GM21737 (cell line): ENCODE results near the gene CELSR1.

Experiments used
- ATAC-seq: cut with Tn5 transposase; IDR thresholded peaks from one replicate; pipeline ENCODE4 v1.9.1; 2021; ENCODE audit warnings: mild to moderate bottlenecking, moderate library complexity; ENCODE audit not compliant: unreplicated experiment

The CELSR1 gene

GRCh38 chr22:46463435-46464227, 73.8 kb downstream of the CELSR1 start:
- ATAC-seq, result no peak

- ATAC-seq, result no peak
These were observed 74.6 kb downstream of the CELSR1 start for GRCh38 chr22:46462726-46463371.

GRCh38 chr22:46461566-46462180, 75.7 kb downstream of the CELSR1 start:
- no peak for ATAC-seq

GRCh38 chr22:46460857-46461256, 76.6 kb downstream of the CELSR1 start:
- ATAC-seq, result no peak

GRCh38 chr22:46459347-46460065, 77.9 kb downstream of the CELSR1 start:
- ATAC-seq, result no peak

- ATAC-seq, result no peak
These were observed 78.9 kb downstream of the CELSR1 start for GRCh38 chr22:46458525-46458924.

GRCh38 chr22:46457502-46458488, 79.6 kb downstream of the CELSR1 start:
- ATAC-seq, result no peak

GRCh38 chr22:46456818-46457163, 80.6 kb downstream of the CELSR1 start:
- no peak for ATAC-seq

- no peak for ATAC-seq
These were observed 82.0 kb downstream of the CELSR1 start for GRCh38 chr22:46455446-46455845.

GRCh38 chr22:46454504-46455269, 82.7 kb downstream of the CELSR1 start:
- no peak for ATAC-seq

GRCh38 chr22:46453829-46454503, 83.5 kb downstream of the CELSR1 start:
- ATAC-seq, result no peak

GRCh38 chr22:46453006-46453828, 84.2 kb downstream of the CELSR1 start:
- ATAC-seq, result no peak

GRCh38 chr22:46452195-46453005, 85.0 kb downstream of the CELSR1 start:
- ATAC-seq, result no peak

- ATAC-seq, result no peak
These were observed 85.7 kb downstream of the CELSR1 start for GRCh38 chr22:46451741-46452140.

- no peak for ATAC-seq
These were observed 86.4 kb downstream of the CELSR1 start for GRCh38 chr22:46450931-46451561.

- no peak for ATAC-seq
These were observed 87.3 kb downstream of the CELSR1 start for GRCh38 chr22:46449974-46450745.
